GM18502 (cell line): ENCODE data around the gene ILKAP.

Experiments
- ATAC-seq: cut with Tn5 transposase; IDR thresholded peaks from one replicate; pipeline ENCODE4 v1.9.1; 2021; ENCODE audit warnings: mild to moderate bottlenecking; ENCODE audit not compliant: unreplicated experiment, poor library complexity

Gene ILKAP

GRCh38 chr2:238155051-238155760, 48.3 kb downstream of the ILKAP start:
- no peak for ATAC-seq

DNA sequence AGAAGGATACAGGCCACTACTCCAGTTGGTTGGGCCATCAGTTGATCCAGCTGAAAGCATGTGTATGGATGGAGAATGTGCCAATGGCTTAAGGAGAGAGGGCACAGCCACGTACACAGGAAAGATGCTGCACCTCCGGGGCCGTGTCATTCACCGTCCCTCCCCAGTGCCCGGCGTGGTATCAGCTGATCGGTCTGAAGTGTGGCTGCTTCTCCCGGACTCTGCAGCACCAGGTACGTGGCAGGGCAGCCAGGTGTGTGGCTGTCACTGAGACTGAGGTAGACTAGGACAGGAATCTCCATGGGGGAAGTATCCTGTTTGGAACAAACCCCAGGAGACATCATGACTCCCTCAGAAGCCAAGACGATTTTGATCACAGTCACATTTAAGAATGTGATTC, 48.9 kb downstream of the ILKAP start:
- no peak for ATAC-seq

GRCh38 chr2:238152771-238153688, 50.5 kb downstream of the ILKAP start:
- no peak for ATAC-seq

DNA sequence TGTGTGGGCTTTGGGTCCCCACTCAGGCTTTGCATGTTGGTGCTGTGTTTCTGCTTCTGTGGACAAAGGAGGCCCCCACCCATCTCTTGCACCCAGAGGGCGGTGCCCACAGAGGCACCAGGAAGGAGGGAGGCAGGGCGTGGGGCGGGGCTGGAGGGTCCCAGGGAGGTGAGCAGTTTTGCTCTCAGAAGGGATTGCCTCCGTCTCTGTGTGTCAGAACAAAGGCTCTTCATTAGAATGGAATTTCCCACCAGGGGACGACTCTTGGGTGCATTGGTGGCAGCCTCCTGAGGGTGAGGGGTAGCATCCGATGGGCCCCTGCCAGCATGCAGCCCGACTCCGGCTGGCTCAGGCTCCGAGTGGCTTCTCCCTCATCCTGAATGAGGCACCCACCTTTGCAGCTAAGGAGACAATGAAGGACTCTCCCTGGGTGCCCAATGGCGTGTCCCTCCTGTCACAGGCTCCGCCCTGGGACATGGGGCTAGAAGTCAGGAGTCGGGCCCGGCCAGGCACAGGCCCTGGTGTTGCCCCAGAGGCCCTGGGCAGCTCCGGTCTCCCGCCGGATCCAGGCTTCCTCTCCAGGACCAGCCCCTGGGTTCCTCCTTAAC, 51.8 kb downstream of the ILKAP start:
- no peak for ATAC-seq

DNA sequence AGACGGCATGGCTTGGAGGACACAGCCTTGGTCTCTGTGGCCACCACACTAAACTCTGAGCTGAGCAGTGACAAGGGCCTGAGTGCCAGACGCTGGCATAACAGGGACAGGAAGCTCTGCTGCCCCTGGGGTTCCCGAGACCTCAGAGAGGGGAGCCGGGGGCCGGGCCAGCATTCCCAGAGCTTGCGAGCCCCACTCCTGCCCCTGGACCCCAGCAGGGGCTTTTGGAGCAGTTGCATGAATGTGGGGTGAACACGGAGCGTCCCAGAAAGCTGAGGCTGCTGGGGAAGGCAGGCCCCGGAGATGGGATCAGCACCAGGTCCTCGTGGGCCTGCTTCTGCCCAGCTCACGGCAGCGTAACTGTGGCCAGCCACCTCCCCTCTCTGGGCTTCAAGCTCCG, 52.3 kb downstream of the ILKAP start:
- no peak for ATAC-seq

DNA sequence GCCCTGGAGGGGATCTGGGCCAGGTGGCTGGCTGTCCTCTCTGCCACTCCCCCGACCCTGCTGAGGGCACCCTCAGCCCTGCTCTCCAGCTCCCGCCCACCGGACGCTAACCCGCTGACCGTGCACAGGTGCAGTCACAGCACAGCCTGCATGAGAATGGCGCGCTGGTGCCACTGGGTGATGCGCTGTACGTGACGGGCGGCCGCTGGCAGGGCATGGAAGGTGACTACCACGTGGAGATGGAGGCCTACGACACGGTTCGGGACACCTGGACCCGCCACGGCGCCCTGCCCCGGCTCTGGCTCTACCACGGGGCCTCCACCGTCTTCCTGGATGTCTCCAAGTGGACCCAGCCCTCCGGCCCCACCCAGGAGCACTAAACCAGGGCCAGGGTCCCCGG, 52.8 kb downstream of the ILKAP start:
- ATAC-seq = no peak

GRCh38 chr2:238149841-238150572, 53.5 kb downstream of the ILKAP start:
- no peak for ATAC-seq

DNA sequence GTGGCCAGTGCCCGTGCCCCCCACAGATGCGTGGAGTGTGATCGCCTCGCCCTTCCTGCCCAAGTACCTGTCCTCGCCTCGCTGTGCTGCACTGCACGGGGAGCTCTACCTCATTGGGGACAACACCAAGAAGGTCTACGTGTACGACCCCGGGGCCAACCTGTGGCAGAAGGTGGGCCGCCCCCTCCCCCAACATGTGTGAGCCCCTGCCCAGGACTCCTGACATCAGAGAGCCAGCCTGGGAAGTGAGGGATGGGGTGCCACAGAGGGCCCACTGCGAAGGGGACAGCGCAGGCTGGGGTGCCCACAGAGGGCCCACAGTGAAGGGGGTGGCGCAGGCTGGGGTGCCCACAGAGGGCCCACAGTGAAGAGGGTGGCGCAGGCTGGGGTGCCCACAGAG, 54.5 kb downstream of the ILKAP start:
- no peak for ATAC-seq

DNA sequence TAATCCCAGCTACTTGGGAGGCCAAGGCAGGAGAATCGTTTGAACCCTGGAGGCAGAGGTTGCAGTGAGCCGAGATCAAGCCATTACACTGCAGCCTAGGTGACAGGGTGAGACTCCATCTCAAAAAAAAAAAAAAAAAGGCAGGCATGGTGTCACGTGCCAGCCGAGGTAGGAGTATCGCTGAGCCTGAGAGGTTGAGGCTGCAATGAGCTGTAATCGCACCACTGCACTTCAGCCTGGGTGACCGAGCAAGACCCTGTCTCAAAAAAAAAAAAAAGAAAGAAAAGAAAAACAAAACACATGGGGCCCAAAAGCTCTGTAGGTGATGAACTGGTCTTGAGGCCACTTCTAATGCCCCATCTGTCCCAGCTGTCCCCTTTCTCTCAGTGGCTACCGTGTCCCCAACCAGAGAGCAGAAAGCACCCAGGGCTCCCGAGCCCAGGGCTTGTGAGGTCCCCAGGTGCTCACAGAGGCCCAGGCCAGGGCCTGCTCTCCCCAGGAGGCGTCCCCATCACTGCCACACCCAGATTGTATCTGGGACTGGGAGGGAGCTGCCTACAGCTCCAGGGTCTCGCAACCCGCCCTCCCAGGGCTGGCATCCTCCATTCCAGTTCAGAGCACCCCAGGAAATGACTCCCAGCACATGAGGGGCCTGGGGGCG, 56.5 kb downstream of the ILKAP start:
- ATAC-seq = no peak

- no peak for ATAC-seq
Observed at GRCh38 chr2:238145851-238146250, 57.6 kb downstream of the ILKAP start.

GRCh38 chr2:238145046-238145445, 58.4 kb downstream of the ILKAP start:
- ATAC-seq = no peak

DNA sequence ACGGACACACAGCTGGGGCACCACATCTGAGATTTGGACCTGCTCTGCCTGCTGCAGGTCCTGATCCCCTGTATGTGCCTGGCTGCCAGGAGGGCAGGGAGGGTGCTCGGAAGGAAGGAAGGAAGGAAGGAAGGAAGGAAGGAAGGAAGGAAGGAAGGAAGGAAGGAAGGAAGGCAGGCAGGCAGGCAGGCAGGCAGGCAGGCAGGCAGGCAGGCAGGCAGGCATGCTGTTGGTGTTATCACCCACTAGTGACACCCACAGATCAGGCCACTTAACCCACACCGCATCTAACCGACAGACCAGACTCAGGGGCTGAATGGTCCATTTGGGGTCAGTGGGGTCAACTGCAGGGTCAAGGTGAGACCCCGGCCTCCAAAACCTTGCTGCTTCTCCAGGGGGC, 59.2 kb downstream of the ILKAP start:
- ATAC-seq = no peak

- no peak for ATAC-seq
Observed at GRCh38 chr2:238143239-238143951, 60.1 kb downstream of the ILKAP start.

GRCh38 chr2:238142382-238143205, 60.9 kb downstream of the ILKAP start:
- ATAC-seq = no peak

DNA sequence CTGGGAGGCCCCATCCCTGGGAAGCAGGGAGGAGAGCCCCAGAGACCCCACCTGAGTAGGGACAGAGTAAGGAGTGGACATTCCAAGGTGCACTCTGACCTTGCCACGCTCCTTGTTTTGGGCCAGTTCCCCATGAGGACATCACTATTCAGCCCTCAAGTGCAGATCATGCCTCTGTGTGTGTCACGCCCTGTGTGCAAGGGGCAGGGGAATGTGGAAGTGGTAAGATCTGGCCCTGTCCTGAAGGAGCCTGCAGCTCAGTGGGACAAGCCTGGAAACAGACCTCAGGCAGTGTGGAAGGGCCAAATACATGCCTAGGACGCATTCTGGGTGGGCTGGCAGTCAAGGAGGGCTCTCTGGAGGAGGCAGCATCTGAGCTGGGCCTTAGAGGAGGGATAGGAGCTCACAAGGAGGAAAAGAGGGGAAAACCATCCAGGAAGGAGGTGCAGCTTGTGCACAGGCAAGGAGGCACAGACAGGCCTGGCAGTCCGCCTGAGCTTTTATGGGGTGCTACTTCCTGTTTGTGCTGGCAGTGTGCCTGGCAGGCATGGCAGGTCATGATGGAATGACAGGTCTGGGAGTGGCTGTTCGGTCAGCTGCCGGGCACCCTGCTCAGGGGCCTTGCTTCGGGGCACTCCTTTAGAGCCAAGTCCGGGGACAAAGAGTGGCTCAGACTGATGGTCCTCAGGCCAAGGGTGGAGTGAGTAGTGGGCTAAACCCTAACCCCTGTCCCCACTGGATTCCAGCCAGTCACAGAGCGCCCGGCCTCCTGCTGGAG, 61.8 kb downstream of the ILKAP start:
- ATAC-seq = no peak

GRCh38 chr2:238140721-238141540, 62.6 kb downstream of the ILKAP start:
- no peak for ATAC-seq

DNA sequence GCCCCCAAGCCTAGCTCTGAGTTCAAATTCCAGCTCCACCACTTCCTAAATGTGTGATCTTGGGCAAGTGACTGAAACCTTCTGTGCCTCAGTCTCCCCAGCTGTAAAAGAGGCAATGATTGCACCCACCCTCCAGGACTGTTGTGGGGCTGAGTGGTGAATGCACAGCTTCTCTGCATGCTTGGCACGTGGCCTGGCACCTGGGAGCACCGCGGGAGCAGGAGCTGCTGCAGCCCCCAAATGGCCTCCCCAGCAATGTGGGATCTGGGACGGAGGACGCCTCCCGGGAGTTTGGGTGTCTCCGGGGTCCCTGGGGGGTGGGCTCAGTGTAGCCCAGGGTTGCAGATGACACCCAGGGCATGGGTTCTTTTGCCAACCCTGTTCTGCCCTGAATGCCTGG, 63.5 kb downstream of the ILKAP start:
- ATAC-seq = no peak
